Naive thymus-derived CD8-positive, alpha-beta T cell (primary cell): ENCODE measurements around the gene KICS2. TPM values are rescaled to one million over a fixed set of nuclear protein-coding genes. Genes with fewer than 3 reads are reported as not detected.
A peak's percentile ranks its signal among the peaks of the same experiment; 100 is the strongest.
"Not testable (repeated sequence)": the region's sequence is repeated elsewhere in the genome, so short reads cannot be mapped to it uniquely, and the experiment has no call there.

Experiments used
- ATAC-seq, 2 donors: fragments of 150-1000 bp; cut with Tn5 transposase in 1 of 2; sonication (Bioruptor Pico), chemical (Tn5 transposase) in 1 of 2; 1 replicate in 1 of 2; 2 replicates in 1 of 2; pipeline ENCODE4 v1.10.0; 2021; ENCODE audit warnings: mild to moderate bottlenecking in 2 of 2, moderate library complexity in 2 of 2
- POLR2A ChIA-PET: fragments of 350-600 bp; sonication (Branson Sonifier 250); formaldehyde crosslinking; loops from one replicate; lab custom pipeline; 2021; ENCODE audit warnings: antibody characterized with exemption; lab: Charles Lee
- DNase-seq, 10 donors: peaks; one replicate each; pipeline versions ENCODE4 v3.0.0 to v3.0.0-alpha.2; 2020 to 2022
- H3K27ac Mint-ChIP-seq, 10 donors: one replicate each; pipeline ENCODE4 v1.8.0; 2020 to 2022; ENCODE audit warnings: mild to moderate bottlenecking in 10 of 10, mixed read lengths in 10 of 10, moderate library complexity in 4 of 10, inconsistent platforms in 1 of 10
- H3K27me3 Mint-ChIP-seq, 5 donors: one replicate each; pipeline ENCODE4 v1.8.0; 2021 to 2022; ENCODE audit warnings: mixed read lengths in 5 of 5
- H3K36me3 Mint-ChIP-seq, 3 donors: one replicate each; pipeline ENCODE4 v1.8.0; 2020 to 2022; ENCODE audit warnings: mixed read lengths in 3 of 3, mild to moderate bottlenecking in 2 of 3, inconsistent platforms in 1 of 3
- H3K4me1 Mint-ChIP-seq, 4 donors: one replicate each; pipeline ENCODE4 v1.8.0; 2021 to 2022; ENCODE audit warnings: mixed read lengths in 4 of 4
- H3K4me3 Mint-ChIP-seq, 10 donors: one replicate each; pipeline ENCODE4 v1.8.0; 2020 to 2022; ENCODE audit warnings: mild to moderate bottlenecking in 10 of 10, mixed read lengths in 10 of 10, moderate library complexity in 6 of 10, inconsistent platforms in 1 of 10
- H3K9me3 Mint-ChIP-seq, 9 donors: one replicate each; pipeline ENCODE4 v1.8.0; 2020 to 2022; ENCODE audit warnings: mixed read lengths in 9 of 9, mild to moderate bottlenecking in 3 of 9, inconsistent platforms in 1 of 9, moderate library complexity in 1 of 9
- polyA plus RNA-seq, 3 donors: library from polyadenylated mRNA; unstranded; fragments of 300-500 nt; fragmentation: Illumina TruSeq; gene quantifications; one replicate each; pipeline ENCODE4 v1.2.3, GENCODE V29; 2021
- total RNA-seq, 8 experiments: library from RNA in 2 of 8; stranded (reverse) in 2 of 8; gene quantifications; one replicate each; pipeline ENCODE4 v1.2.3 and lab custom pipeline; 2021 to 2026

KICS2 gene
- total and polyA plus RNA-seq, 5 experiments from 2014 or later = 9.8 to 25.3 (median 14.3) TPM

- Mint-ChIP-seq H3K27ac (no peak overlapping the region), H3K27me3 (no peaks in the 10 kb centered on the region), H3K4me1 (peaks cover 0 to 5% (median 2%) of the 10 kb centered on the region in 4 donors), H3K4me3 (no peak overlapping the region), H3K36me3 (peaks cover 24 to 82% (median 49%) of the 10 kb centered on the region in 3 donors), H3K9me3 (peaks cover 0 to 3% (median 0%) of the 10 kb centered on the region in 9 donors)
- ATAC-seq (no peak), DNase-seq (no peak)
- POLR2A ChIA-PET = no interaction called here
These were observed 14.6 kb downstream of the KICS2 start for GRCh38 chr12:64207453-64207852.

DNA sequence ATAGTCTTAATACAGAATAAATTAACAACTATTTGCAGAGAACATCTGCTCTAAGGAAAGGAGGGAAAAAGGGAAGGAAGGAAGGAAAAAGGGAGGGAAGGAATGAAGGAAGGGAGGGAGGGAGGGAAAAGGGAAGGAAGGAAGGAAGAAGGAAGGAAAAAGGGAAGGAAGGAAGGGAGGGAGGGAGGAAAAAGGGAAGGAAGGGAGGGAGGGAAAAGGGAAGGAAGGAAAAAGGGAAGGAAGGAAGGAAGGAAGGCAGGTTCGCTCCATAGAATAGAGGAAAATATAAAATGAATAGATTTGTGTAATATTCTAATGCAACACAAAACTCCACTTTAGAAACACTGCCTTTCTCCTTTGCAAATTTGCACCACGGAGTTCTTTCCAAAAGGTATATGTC is 16.6 kb downstream of the KICS2 start:
- Mint-ChIP-seq H3K36me3 (peaks cover 22 to 71% (median 46%) of the 10 kb centered on the region in 3 donors), H3K27ac (no peak overlapping the region), H3K4me1 (peaks cover 0 to 5% (median under 1%) of the 10 kb centered on the region in 4 donors), H3K9me3 (peaks cover 0 to 3% (median 0%) of the 10 kb centered on the region in 9 donors), H3K27me3 (no peaks in the 10 kb centered on the region), H3K4me3 (no peak overlapping the region)
- no peak for DNase-seq
- ATAC-seq = no peak
- POLR2A ChIA-PET = no interaction called here

DNA sequence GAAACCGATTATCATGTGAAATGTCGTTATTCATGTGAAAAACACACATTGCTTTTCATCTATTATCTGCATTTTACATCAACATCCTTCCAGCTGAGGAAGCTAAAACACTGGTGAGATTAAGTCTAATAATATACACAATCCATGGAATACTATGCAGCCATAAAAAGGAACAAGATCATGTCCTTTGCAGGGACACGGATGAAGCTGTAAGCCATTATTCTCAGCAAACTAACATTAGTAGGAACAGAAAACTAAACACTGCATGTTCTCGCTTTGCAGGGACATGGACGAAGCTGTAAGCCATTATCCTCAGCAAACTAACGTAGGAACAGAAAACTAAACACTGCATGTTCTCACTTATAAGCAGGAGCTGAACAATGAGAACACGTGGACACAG is 18.3 kb downstream of the KICS2 start:
- H3K9me3 Mint-ChIP-seq = peaks cover 0 to 3% (median 0%) of the 10 kb centered on the region in 9 donors
- peaks cover 0 to 5% (median under 1%) of the 10 kb centered on the region in 4 donors for H3K4me1 Mint-ChIP-seq
- H3K36me3 Mint-ChIP-seq = peaks cover 22 to 57% (median 41%) of the 10 kb centered on the region in 3 donors
- ATAC-seq = no peak
- H3K4me3 Mint-ChIP-seq = no peak overlapping the region
- POLR2A ChIA-PET = no interaction called here
- DNase-seq = no peak
- H3K27me3 Mint-ChIP-seq = no peaks in the 10 kb centered on the region
- no peak overlapping the region for H3K27ac Mint-ChIP-seq

- Mint-ChIP-seq H3K9me3 (peaks cover 0 to 3% (median 0%) of the 10 kb centered on the region in 9 donors), H3K27me3 (no peaks in the 10 kb centered on the region), H3K36me3 (peaks cover 18 to 55% (median 36%) of the 10 kb centered on the region in 3 donors), H3K4me3 (no peak overlapping the region), H3K27ac (no peak overlapping the region), H3K4me1 (peaks cover 0 to 5% (median under 1%) of the 10 kb centered on the region in 4 donors)
- DNase-seq (no peak), ATAC-seq (no peak)
- POLR2A ChIA-PET = no interaction called here
These were observed 19.1 kb downstream of the KICS2 start for GRCh38 chr12:64203036-64203435.

- H3K4me3 Mint-ChIP-seq, H3K27ac Mint-ChIP-seq, ATAC-seq, H3K4me1 Mint-ChIP-seq, H3K27me3 Mint-ChIP-seq, DNase-seq, POLR2A ChIA-PET, H3K9me3 Mint-ChIP-seq: not testable (repeated sequence)
- peaks cover 8 to 42% (median 26%) of the 10 kb centered on the region in 3 donors for H3K36me3 Mint-ChIP-seq
These were observed 26.3 kb downstream of the KICS2 start for GRCh38 chr12:64195841-64196240.

GRCh38 chr12:64194333-64195149 is 27.6 kb downstream of the KICS2 start:
- POLR2A ChIA-PET = no interaction called here
- Mint-ChIP-seq H3K27ac (peak overlapping the region in 1 of 10 donors; percentile 21), H3K36me3 (peaks cover 8 to 46% (median 26%) of the 10 kb centered on the region in 3 donors), H3K4me1 (peaks cover 0 to 6% (median 0%) of the 10 kb centered on the region in 4 donors), H3K4me3 (no peak overlapping the region), H3K27me3 (no peaks in the 10 kb centered on the region), H3K9me3 (no peaks in the 10 kb centered on the region)
- ATAC-seq = no peak
- no peak for DNase-seq

DNA sequence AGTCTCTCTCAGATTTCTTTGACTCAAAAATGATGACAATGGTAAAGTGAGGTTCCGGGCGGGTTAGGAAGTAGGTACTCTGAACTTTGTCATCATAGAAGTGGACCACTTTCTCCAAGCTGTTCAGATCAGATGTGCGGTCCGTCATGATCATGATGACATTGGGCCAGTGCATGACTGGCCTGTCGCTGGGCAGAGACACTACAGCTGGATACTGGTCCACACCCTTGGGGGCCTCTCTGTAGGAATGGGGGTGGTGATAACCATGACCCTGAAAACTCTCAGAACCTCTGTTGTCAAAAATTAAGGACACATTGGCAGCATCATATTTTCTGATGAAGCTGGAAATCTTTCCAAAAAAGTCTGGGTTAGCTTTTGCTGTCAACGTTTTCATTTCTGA is 28.2 kb downstream of the KICS2 start:
- Mint-ChIP-seq H3K9me3 (no peaks in the 10 kb centered on the region), H3K27ac (no peak overlapping the region)
- POLR2A ChIA-PET = no interaction called here

DNA sequence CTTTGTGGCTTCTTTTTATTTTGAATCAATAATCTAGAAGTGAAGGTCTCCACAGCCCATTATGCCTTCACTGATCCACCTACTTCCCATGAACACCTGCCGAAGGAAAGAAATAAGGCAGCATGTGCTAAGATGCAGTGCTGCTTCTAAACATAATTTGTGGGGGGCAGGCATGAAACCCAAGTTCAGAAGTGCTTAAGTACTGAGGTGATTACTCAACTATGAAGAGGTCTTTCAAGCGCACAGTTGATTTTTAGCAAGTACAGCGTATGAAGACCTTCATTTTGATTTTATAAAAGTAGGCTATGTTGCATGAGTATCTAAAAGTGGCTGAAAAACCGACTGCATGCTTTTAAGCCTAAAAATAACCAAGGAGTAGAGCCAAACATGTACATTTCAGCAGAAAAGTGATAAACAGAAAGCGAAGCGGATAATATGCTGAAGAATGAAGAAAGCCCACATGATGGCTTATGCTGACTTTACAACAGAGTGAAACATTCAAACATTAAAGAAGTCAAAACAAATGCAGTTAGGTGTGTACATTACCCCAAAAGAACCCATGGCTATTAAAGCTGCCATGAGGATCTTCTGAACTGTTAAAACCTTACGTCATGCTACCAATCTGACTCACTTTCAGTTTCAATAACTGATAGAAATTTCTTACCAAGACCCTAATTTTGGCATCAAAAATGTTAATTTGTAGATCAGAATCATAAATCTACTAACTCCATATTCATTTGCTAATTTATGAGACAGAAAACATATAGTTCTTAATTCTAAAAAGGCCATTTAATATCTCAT is 29.3 kb downstream of the KICS2 start:
- peaks cover 0 to 6% (median 0%) of the 10 kb centered on the region in 4 donors for H3K4me1 Mint-ChIP-seq

More for the DNA sequence above, 28.2 kb downstream of the KICS2 start:
- Mint-ChIP-seq H3K4me3 (no peak overlapping the region), H3K27me3 (no peaks in the 10 kb centered on the region), H3K36me3 (peaks cover 8 to 49% (median 26%) of the 10 kb centered on the region in 3 donors), H3K4me1 (peaks cover 0 to 6% (median 0%) of the 10 kb centered on the region in 4 donors)
- ATAC-seq = no peak
- DNase-seq = no peak

DNA sequence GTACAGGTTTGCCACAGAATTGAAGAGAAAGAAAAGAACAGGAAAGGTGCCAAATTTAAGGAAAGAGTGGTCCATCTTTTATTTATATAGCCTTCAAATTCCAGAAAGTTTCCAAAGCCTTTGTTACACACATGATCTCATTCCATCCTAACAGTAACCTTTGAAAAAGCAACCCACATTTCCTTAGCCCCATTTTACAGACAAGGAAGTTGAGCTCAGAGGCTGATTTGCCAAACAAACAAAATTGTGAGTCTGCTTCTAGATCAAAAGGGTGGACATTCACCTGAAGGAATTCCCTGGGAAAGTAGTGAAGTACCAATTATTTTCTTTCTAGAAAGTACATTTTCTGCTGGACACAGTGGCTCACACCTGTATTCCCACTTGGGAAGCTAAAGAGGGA is 32.0 kb downstream of the KICS2 start:
- no peak for DNase-seq
- ATAC-seq = no peak
- Mint-ChIP-seq H3K36me3 (peaks cover 6 to 53% (median 25%) of the 10 kb centered on the region in 3 donors), H3K9me3 (no peaks in the 10 kb centered on the region), H3K4me3 (no peak overlapping the region), H3K4me1 (peaks cover 0 to 6% (median under 1%) of the 10 kb centered on the region in 4 donors), H3K27me3 (no peaks in the 10 kb centered on the region), H3K27ac (no peak overlapping the region)
- POLR2A ChIA-PET = no interaction called here

More for the DNA sequence above, 29.3 kb downstream of the KICS2 start:
- POLR2A ChIA-PET = no interaction called here
- peak overlapping the region in 2 of 10 donors; percentile 23 to 34 for H3K27ac Mint-ChIP-seq
- peaks cover 8 to 53% (median 26%) of the 10 kb centered on the region in 3 donors for H3K36me3 Mint-ChIP-seq
- no peak for ATAC-seq
- no peak for DNase-seq
- H3K27me3 Mint-ChIP-seq = no peaks in the 10 kb centered on the region
- no peaks in the 10 kb centered on the region for H3K9me3 Mint-ChIP-seq
- no peak overlapping the region for H3K4me3 Mint-ChIP-seq

DNA sequence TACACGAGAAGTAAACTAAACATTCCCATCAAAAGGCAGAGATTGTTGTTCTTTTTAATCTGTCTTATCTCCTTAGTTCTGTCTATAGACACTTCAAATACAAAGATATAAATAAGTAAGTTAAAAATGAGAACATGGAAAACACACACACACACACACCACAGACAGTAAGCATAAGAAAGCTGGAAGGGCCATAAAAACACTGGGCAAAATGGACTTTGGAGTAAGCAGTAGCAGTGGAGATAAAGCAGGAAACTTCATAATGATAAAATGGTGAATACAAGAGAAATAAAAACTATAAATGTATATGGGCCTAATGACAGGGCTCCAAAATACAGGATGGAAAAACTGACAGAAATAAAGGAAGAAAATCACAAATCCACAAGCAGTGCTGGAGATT is 32.6 kb downstream of the KICS2 start:
- no peak for DNase-seq
- POLR2A ChIA-PET = no interaction called here
- Mint-ChIP-seq H3K9me3 (no peaks in the 10 kb centered on the region), H3K36me3 (peaks cover 4 to 51% (median 26%) of the 10 kb centered on the region in 3 donors), H3K27ac (no peak overlapping the region), H3K4me3 (no peak overlapping the region), H3K4me1 (peaks cover 0 to 6% (median under 1%) of the 10 kb centered on the region in 4 donors), H3K27me3 (no peaks in the 10 kb centered on the region)
- ATAC-seq = no peak

- Mint-ChIP-seq H3K36me3 (peaks cover 6 to 45% (median 19%) of the 10 kb centered on the region in 3 donors), H3K9me3 (peaks cover 0 to 3% (median 0%) of the 10 kb centered on the region in 9 donors), H3K27ac (peak overlapping the region in 1 of 10 donors; percentile 86), H3K4me1 (peaks cover 0 to 3% (median under 1%) of the 10 kb centered on the region in 4 donors), H3K27me3 (no peaks in the 10 kb centered on the region), H3K4me3 (no peak overlapping the region)
- ATAC-seq = no peak
- no peak for DNase-seq
- POLR2A ChIA-PET = no interaction called here
These were observed 34.3 kb downstream of the KICS2 start for GRCh38 chr12:64187794-64188193.

- no peak for DNase-seq
- POLR2A ChIA-PET = no interaction called here
These were observed 34.7 kb downstream of the KICS2 start for GRCh38 chr12:64187370-64187769.

More at GRCh38 chr12:64187370-64187769, 34.7 kb downstream of the KICS2 start:
- no peak for ATAC-seq
- peaks cover 8 to 43% (median 16%) of the 10 kb centered on the region in 3 donors for H3K36me3 Mint-ChIP-seq
- H3K4me3 Mint-ChIP-seq = no peak overlapping the region
- H3K4me1 Mint-ChIP-seq = peaks cover 0 to 1% (median 0%) of the 10 kb centered on the region in 4 donors
- no peak overlapping the region for H3K27ac Mint-ChIP-seq
- no peaks in the 10 kb centered on the region for H3K27me3 Mint-ChIP-seq
- peaks cover 0 to 3% (median 0%) of the 10 kb centered on the region in 9 donors for H3K9me3 Mint-ChIP-seq
